Naive thymus-derived CD4-positive, alpha-beta T cell (primary cell): ENCODE measurements around the gene CDC14A. TPM values are rescaled to one million over a fixed set of nuclear protein-coding genes. Genes with fewer than 3 reads are reported as not detected.

ENCODE experiments used
- ATAC-seq: fragments of 150-1000 bp; cut with Tn5 transposase; 2 replicates; pipeline ENCODE4 v1.10.0; 2021; ENCODE audit warnings: mild to moderate bottlenecking, moderate library complexity
- CTCF ChIA-PET: fragments of 350-600 bp; sonication (Branson Sonifier 250); formaldehyde crosslinking; loops from one replicate; lab custom pipeline; 2021; ENCODE audit warnings: antibody characterized with exemption; lab: Charles Lee
- POLR2A ChIA-PET: fragments of 350-600 bp; sonication (Branson Sonifier 250); formaldehyde crosslinking; loops from one replicate; lab custom pipeline; 2021; ENCODE audit warnings: antibody characterized with exemption, inconsistent platforms; lab: Charles Lee
- DNase-seq, 9 donors: peaks; one replicate each; pipeline versions ENCODE4 v3.0.0 to v3.0.0-alpha.2; 2020 to 2022; ENCODE audit warnings: mixed read lengths in 1 of 9
- H3K27ac ChIP-seq: one replicate; pipeline ENCODE4 v1.7.0; 2013; ENCODE audit warnings: mild to moderate bottlenecking, low read depth, low read length, moderate library complexity
- H3K27me3 ChIP-seq, 2 donors: one replicate each; pipeline ENCODE4 v1.7.0; 2013; ENCODE audit warnings: low read length in 2 of 2, mild to moderate bottlenecking in 2 of 2, moderate library complexity in 2 of 2; ENCODE audit not compliant: control insufficient read depth in 2 of 2, insufficient read depth in 2 of 2
- H3K36me3 ChIP-seq, 3 experiments: 1 replicate in 2 of 3; 2 replicates in 1 of 3; pipeline ENCODE4 v1.7.0; 2013; ENCODE audit warnings: low read length in 3 of 3, mild to moderate bottlenecking in 3 of 3, moderate library complexity in 1 of 3; ENCODE audit not compliant: insufficient read depth in 3 of 3, control insufficient read depth in 2 of 3
- H3K4me1 ChIP-seq, 2 donors: one replicate each; pipeline ENCODE4 v1.7.0; 2013; ENCODE audit warnings: low read length in 2 of 2, mild to moderate bottlenecking in 2 of 2, moderate library complexity in 1 of 2; ENCODE audit not compliant: control insufficient read depth in 2 of 2, insufficient read depth in 2 of 2
- H3K4me3 ChIP-seq: 2 replicates; pipeline ENCODE4 v1.7.0; 2013; ENCODE audit warnings: mild to moderate bottlenecking, low read length
- H3K9me3 ChIP-seq, 3 experiments: 1 replicate in 2 of 3; 2 replicates in 1 of 3; pipeline ENCODE4 v1.7.0; 2013; ENCODE audit warnings: low read length in 3 of 3; ENCODE audit not compliant: control insufficient read depth in 2 of 3
- H3K27ac Mint-ChIP-seq, 9 donors: one replicate each; pipeline ENCODE4 v1.8.0; 2020 to 2022; ENCODE audit warnings: mixed read lengths in 9 of 9, mild to moderate bottlenecking in 8 of 9, moderate library complexity in 5 of 9, inconsistent platforms in 2 of 9
- H3K27me3 Mint-ChIP-seq, 5 donors: one replicate each; pipeline ENCODE4 v1.8.0; 2021 to 2022; ENCODE audit warnings: mixed read lengths in 5 of 5, mild to moderate bottlenecking in 1 of 5
- H3K36me3 Mint-ChIP-seq, 5 donors: one replicate each; pipeline ENCODE4 v1.8.0; 2020 to 2022; ENCODE audit warnings: mixed read lengths in 5 of 5, mild to moderate bottlenecking in 3 of 5, inconsistent platforms in 1 of 5
- H3K4me1 Mint-ChIP-seq, 7 donors: one replicate each; pipeline ENCODE4 v1.8.0; 2020 to 2022; ENCODE audit warnings: mixed read lengths in 7 of 7, mild to moderate bottlenecking in 3 of 7, inconsistent platforms in 1 of 7
- H3K4me3 Mint-ChIP-seq, 10 donors: one replicate each; pipeline ENCODE4 v1.8.0; 2020 to 2022; ENCODE audit warnings: mild to moderate bottlenecking in 10 of 10, mixed read lengths in 10 of 10, moderate library complexity in 6 of 10, inconsistent platforms in 2 of 10
- H3K9me3 Mint-ChIP-seq, 11 donors: one replicate each; pipeline ENCODE4 v1.8.0; 2020 to 2022; ENCODE audit warnings: mixed read lengths in 11 of 11, mild to moderate bottlenecking in 4 of 11, inconsistent platforms in 1 of 11, moderate library complexity in 1 of 11
- intact Hi-C, 2 donors: fragments of 100-400 bp; cut with micrococcal nuclease; formaldehyde crosslinking; loops; one replicate each; pipeline ENCODE4 v1.15.1; 2023
- polyA plus RNA-seq, 2 donors: library from polyadenylated mRNA; unstranded; fragments of 300-500 nt; fragmentation: Illumina TruSeq; gene quantifications; one replicate each; pipeline ENCODE4 v1.2.3, GENCODE V29; 2021
- total RNA-seq, 6 experiments: library from RNA in 5 of 6; stranded (reverse) in 5 of 6; gene quantifications; 1 replicate in 5 of 6; 2 replicates in 1 of 6; pipeline ENCODE4 v1.2.3 and lab custom pipeline; 2021 to 2026

Gene CDC14A
- total and polyA plus RNA-seq, 7 experiments from 2014 or later = 47.1 to 136 (median 79.3) TPM

DNA sequence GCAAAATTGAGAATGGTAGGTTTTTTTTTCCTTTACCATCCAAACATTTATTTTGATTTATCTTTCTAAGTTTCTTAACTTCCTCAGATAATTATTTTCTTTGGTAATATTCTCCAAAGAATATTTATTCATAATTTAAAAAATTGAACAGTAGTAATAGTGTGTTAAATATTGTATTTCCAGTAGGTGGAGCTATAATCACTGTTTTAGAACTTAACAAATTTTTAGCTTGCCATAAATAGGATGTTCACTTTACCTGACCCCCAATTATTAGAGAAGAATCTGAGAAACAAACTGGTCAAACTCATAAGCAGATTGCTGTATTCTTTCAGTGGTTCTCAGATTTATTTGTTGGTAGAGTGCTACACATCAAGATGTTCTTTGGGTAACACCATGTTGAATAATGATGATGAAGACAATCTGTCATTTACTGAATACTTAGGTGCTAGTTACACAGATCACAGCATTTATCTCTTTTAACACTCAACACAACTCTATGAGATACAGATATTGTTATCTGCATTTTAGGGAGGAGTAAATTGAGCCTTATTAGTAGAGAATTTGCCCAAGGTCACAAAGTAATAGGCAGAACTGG lies 103.3 kb downstream of the CDC14A start:
- H3K4me1 ChIP-seq = peaks cover 43 to 52% of the 10 kb centered on the region in 2 donors
- peak overlapping the region in 8 of 9 donors; percentile 4 to 80 (median 60) for H3K27ac Mint-ChIP-seq
- no peak overlapping the region for H3K4me3 Mint-ChIP-seq
- peaks cover 0 to 10% (median 6%) of the 10 kb centered on the region in 3 experiments for H3K36me3 ChIP-seq
- peaks cover 8 to 40% (median 28%) of the 10 kb centered on the region in 5 donors for H3K36me3 Mint-ChIP-seq
- no peaks in the 10 kb centered on the region for H3K27me3 Mint-ChIP-seq
- no peak overlapping the region for H3K4me3 ChIP-seq
- H3K27ac ChIP-seq = no peak overlapping the region
- H3K9me3 ChIP-seq = no peaks in the 10 kb centered on the region
- ChIA-PET CTCF (interaction anchor here (0.5 to 9.3 kb wide), 20 partner anchors 8 to 781 kb away, joined by 3 to 81 read pairs (median 4); partner anchors contain the start of genes CDC14A and DBT), POLR2A (interaction anchor here (0.5 to 4.5 kb wide), 16 partner anchors 8 to 357 kb away, joined by 3 to 37 read pairs (median 4); partner anchors contain the start of gene CDC14A)
- intact Hi-C loops = loop anchor here (1.0 to 5.0 kb wide), 7 partner anchors 15 to 413 kb away; partner anchors contain the start of genes SASS6 (in 1 of the 2) and TRMT13 (in 1 of the 2)
- ATAC-seq (no peak), DNase-seq (peak in 3 of 9 donors; percentile 26 to 38 (median 37))
- peaks cover 23 to 85% (median 76%) of the 10 kb centered on the region in 7 donors for H3K4me1 Mint-ChIP-seq
- H3K27me3 ChIP-seq = no peaks in the 10 kb centered on the region
- H3K9me3 Mint-ChIP-seq = peaks cover 0 to 6% (median 0%) of the 10 kb centered on the region in 11 donors

- no peak overlapping the region for H3K4me3 Mint-ChIP-seq
- Histone ChIP-seq H3K4me3 (no peak overlapping the region), H3K9me3 (no peaks in the 10 kb centered on the region), H3K4me1 (peaks cover 33 to 39% of the 10 kb centered on the region in 2 donors), H3K36me3 (peaks cover 0 to under 1% (median under 1%) of the 10 kb centered on the region in 3 experiments), H3K27ac (no peak overlapping the region), H3K27me3 (no peaks in the 10 kb centered on the region)
- intact Hi-C loops = loop anchor here in 1 of 2 donors (5.0 kb wide), 3 partner anchors 35 to 325 kb away; partner anchors contain the start of genes SASS6 and TRMT13
- peak overlapping the region in 4 of 9 donors; percentile 23 to 48 (median 38) for H3K27ac Mint-ChIP-seq
- CTCF ChIA-PET = interaction anchor here (0.6 to 9.3 kb wide), 12 partner anchors 9 to 222 kb away, joined by 3 to 81 read pairs (median 4); partner anchors contain the start of gene CDC14A
- H3K4me1 Mint-ChIP-seq = peaks cover 14 to 78% (median 63%) of the 10 kb centered on the region in 7 donors
- no peak for DNase-seq
- H3K9me3 Mint-ChIP-seq = no peaks in the 10 kb centered on the region
- no peaks in the 10 kb centered on the region for H3K27me3 Mint-ChIP-seq
- POLR2A ChIA-PET = interaction anchor here (0.7 to 4.5 kb wide), 6 partner anchors 10 to 104 kb away, joined by 3 to 37 read pairs (median 7); partner anchors contain the start of gene CDC14A
- ATAC-seq = no peak
- peaks cover 0 to 29% (median 24%) of the 10 kb centered on the region in 5 donors for H3K36me3 Mint-ChIP-seq
Measured at GRCh38 chr1:100456880-100457279, 104.6 kb downstream of the CDC14A start.

DNA sequence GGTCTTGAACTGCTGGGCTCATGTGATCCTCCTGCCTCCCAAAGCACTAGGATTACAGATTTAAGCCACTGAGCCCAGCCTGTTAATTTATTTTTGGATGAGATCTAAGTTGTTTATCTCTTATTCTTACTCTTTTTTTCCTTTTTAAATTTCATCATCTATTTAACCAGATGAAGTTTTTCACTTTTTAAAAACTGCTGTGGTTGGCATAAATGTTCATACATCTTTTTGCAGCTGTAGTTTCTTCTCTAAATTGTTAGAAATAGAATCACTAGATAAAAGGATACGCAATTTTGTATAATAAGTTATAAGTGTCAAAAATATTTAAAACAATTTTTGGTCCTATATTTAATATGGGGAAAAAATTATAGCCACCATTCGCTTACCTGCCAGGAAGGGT lies 105.4 kb downstream of the CDC14A start:
- Mint-ChIP-seq H3K4me1 (peaks cover 14 to 78% (median 59%) of the 10 kb centered on the region in 7 donors), H3K36me3 (peaks cover 0 to 31% (median 24%) of the 10 kb centered on the region in 5 donors), H3K4me3 (no peak overlapping the region), H3K9me3 (no peaks in the 10 kb centered on the region), H3K27ac (peak overlapping the region in 3 of 9 donors; percentile 6 to 37 (median 15)), H3K27me3 (no peaks in the 10 kb centered on the region)
- DNase-seq (no peak), ATAC-seq (no peak)
- Histone ChIP-seq H3K4me3 (no peak overlapping the region), H3K36me3 (peaks cover 0 to 8% (median 7%) of the 10 kb centered on the region in 3 experiments), H3K27me3 (no peaks in the 10 kb centered on the region), H3K27ac (no peak overlapping the region), H3K4me1 (peaks cover 26 to 32% of the 10 kb centered on the region in 2 donors), H3K9me3 (no peaks in the 10 kb centered on the region)
- POLR2A ChIA-PET = interaction anchor here (0.6 to 3.6 kb wide), 8 partner anchors 16 to 488 kb away, joined by 3 to 21 read pairs (median 4); partner anchors contain the start of genes CDC14A and RTCA
- intact Hi-C loops = loop anchor here (2.0 to 5.0 kb wide), 5 partner anchors 35 to 325 kb away; partner anchors contain the start of genes SASS6 (in 2 of the 2) and TRMT13 (in 2 of the 2)
- CTCF ChIA-PET = interaction anchor here (0.6 to 9.3 kb wide), 7 partner anchors 34 to 410 kb away, joined by 3 to 81 read pairs (median 4); partner anchors contain the start of genes CDC14A and DBT

DNA sequence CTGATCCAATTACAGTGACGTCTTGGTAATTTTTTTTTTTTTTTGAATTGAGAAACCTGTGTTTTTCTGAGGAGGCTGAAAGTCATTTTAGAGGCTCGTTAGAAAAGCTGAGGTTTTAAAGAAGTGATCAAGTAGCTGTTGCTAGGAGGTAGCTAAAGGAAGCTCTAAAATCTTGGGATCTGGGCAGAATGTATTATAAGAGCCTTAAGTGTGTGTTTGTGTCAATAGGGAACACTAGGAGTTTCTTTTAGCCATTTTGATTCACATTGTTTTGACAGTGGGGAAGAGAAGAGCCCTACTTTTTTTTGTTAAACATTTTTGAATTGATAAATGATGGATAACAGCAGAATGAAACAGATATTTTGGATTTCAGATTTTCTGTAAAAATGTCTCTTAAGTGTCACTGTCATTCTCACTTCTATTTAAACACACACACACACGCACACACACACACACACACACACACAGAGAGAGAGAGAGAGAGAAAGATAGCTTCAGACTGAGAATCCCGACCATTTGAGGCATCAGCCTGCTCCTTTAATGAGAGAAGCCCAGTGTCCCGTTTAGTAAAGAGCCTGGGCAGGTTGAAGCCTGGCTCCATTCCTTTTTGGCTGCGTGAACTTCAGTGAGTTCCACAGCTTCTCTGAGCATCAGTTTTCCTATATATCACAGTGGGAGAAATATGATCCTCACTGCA lies 106.5 kb downstream of the CDC14A start:
- peak overlapping the region in 6 of 10 donors; percentile 7 to 60 (median 42) for H3K4me3 Mint-ChIP-seq
- ChIA-PET CTCF (interaction anchor here (0.5 to 9.3 kb wide), 34 partner anchors 10 to 1061 kb away, joined by 3 to 81 read pairs (median 4); partner anchors contain the start of genes CDC14A and DBT), POLR2A (interaction anchor here (0.6 to 3.6 kb wide), 12 partner anchors 14 to 209 kb away, joined by 3 to 21 read pairs (median 4); partner anchors contain the start of genes CDC14A, DBT and RTCA)
- Histone ChIP-seq H3K27me3 (no peaks in the 10 kb centered on the region), H3K4me1 (peaks cover 18 to 22% of the 10 kb centered on the region in 2 donors), H3K36me3 (peaks cover 0 to 14% (median 10%) of the 10 kb centered on the region in 3 experiments), H3K27ac (no peak overlapping the region), H3K9me3 (no peaks in the 10 kb centered on the region), H3K4me3 (no peak overlapping the region)
- H3K4me1 Mint-ChIP-seq = peaks cover 18 to 80% (median 58%) of the 10 kb centered on the region in 7 donors
- H3K27ac Mint-ChIP-seq = peak overlapping the region in 8 of 9 donors; percentile 25 to 93 (median 79)
- no peak for ATAC-seq
- H3K9me3 Mint-ChIP-seq = no peaks in the 10 kb centered on the region
- no peak for DNase-seq
- H3K36me3 Mint-ChIP-seq = peaks cover 2 to 40% (median 31%) of the 10 kb centered on the region in 5 donors
- H3K27me3 Mint-ChIP-seq = no peaks in the 10 kb centered on the region
- intact Hi-C loops = loop anchor here (1.0 to 5.0 kb wide), 13 partner anchors 37 to 651 kb away; partner anchors contain the start of genes SASS6 (in 2 of the 2), TRMT13 (in 2 of the 2), DBT (in 1 of the 2) and RTCA (in 1 of the 2)

DNA sequence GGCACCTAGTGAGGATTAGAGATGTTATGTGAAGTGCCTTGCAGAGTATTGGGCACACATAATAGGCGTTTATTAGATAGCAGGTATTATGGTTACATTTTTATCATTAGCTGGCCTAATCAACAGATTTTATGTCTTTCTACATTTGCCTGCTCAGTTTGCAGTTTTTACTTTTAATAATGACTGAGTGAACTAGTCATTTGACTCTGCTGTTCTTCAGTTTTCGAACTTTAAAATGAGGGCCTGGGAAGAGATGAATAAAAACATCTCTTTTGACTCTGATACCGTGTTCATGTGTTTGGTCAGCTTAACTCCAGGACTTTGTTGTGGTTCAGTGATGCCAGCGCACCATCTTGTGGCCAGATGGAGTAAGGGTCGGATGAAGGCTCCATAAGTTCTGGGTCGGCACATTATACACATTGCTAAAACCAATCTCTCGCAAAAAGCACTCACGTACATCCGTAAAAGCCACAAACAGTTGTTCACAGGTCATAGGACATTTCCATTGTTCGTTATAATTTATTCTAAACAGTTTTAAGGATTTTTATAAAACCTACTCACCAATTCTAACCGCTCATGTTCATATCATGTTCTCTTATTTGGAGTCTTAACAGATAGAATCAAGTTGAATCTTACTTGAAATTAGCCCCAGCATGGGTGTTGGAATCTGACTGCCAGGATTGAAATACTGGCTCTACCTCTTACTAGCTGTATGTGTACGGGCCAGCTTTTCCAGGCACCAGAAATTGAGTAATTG lies 107.2 kb downstream of the CDC14A start:
- Mint-ChIP-seq H3K4me1 (peaks cover 21 to 81% (median 59%) of the 10 kb centered on the region in 7 donors), H3K36me3 (peaks cover 3 to 40% (median 31%) of the 10 kb centered on the region in 5 donors), H3K9me3 (no peaks in the 10 kb centered on the region), H3K27me3 (no peaks in the 10 kb centered on the region), H3K4me3 (peak overlapping the region in 8 of 10 donors; percentile 15 to 65 (median 40)), H3K27ac (peak overlapping the region; percentile 11 to 93 (median 74))
- no peak overlapping the region for H3K27ac ChIP-seq
- H3K4me3 ChIP-seq = no peak overlapping the region
- H3K36me3 ChIP-seq = peaks cover 4 to 19% (median 10%) of the 10 kb centered on the region in 3 experiments
- no peaks in the 10 kb centered on the region for H3K9me3 ChIP-seq
- peak; percentile 87 for ATAC-seq
- ChIA-PET CTCF (interaction anchor here (0.5 to 9.3 kb wide), 30 partner anchors 10 to 1060 kb away, joined by 3 to 81 read pairs (median 4); partner anchors contain the start of genes CDC14A and DBT), POLR2A (interaction anchor here (0.5 to 3.6 kb wide), 9 partner anchors 15 to 640 kb away, joined by 3 to 21 read pairs (median 4); partner anchors contain the start of genes CDC14A, DBT and RTCA)
- intact Hi-C loops = loop anchor here (1.0 to 5.0 kb wide), 14 partner anchors 37 to 651 kb away; partner anchors contain the start of genes SASS6 (in 2 of the 2), TRMT13 (in 2 of the 2), DBT (in 1 of the 2) and RTCA (in 1 of the 2)
- peaks cover 18 to 22% of the 10 kb centered on the region in 2 donors for H3K4me1 ChIP-seq
- DNase-seq = peak; percentile 34 to 62 (median 53)
- no peaks in the 10 kb centered on the region for H3K27me3 ChIP-seq
